Colonic mucosa (tissue), 4 donors: ENCODE data around the gene PODN. TPM values are rescaled to one million over a fixed set of nuclear protein-coding genes. Genes with fewer than 3 reads are reported as not detected.

Source experiments
- DNase-seq: peaks from one replicate; pipeline ENCODE4 v3.0.0-alpha.2; 2020
- H3K27ac ChIP-seq: fragments of 200-600 bp; one replicate; pipeline ENCODE4 v1.8.0; 2021
- H3K27me3 ChIP-seq: fragments of 200-600 bp; one replicate; pipeline ENCODE4 v1.8.0; 2021
- H3K36me3 ChIP-seq: fragments of 200-600 bp; one replicate; pipeline ENCODE4 v1.8.0; 2021
- H3K4me1 ChIP-seq: fragments of 200-600 bp; one replicate; pipeline ENCODE4 v1.8.0; 2021; ENCODE audit warnings: mild to moderate bottlenecking
- H3K4me3 ChIP-seq: fragments of 200-600 bp; one replicate; pipeline ENCODE4 v1.8.0; 2021
- H3K9ac ChIP-seq, 2 donors: one replicate each; pipeline ENCODE4 v1.7.0; 2013; ENCODE audit warnings: control low read depth in 2 of 2, low read depth in 2 of 2, low read length in 2 of 2
- H3K9me3 ChIP-seq: fragments of 200-600 bp; one replicate; pipeline ENCODE4 v1.8.0; 2021
- intact Hi-C: fragments of 100-400 bp; cut with DNase I; formaldehyde crosslinking; loops from one replicate; pipeline ENCODE4 v1.14.1; 2022
- total RNA-seq, 2 donors: library from RNA; stranded (reverse); fragmentation: NEBNext Ultra II Directional in 1 of 2; extraction: Animal tissue kit (Norgen Biotek cat#: 25700) in 1 of 2; gene quantifications; one replicate each; pipeline ENCODE4 v1.2.1, GENCODE V29; 2021
- TF ChIP-seq, protein P1 (sequence below): fragments of 200-600 bp; IDR thresholded peaks from one replicate; pipeline ENCODE4 v1.8.0; 2022; ENCODE audit warnings: antibody characterized with exemption, mild to moderate bottlenecking
- donor health status: healthy.
- donor health status: DM: no; HTN: no; CAD: no.
- donor health status: DM: no; HTN: no; CAD: no.

PODN gene
- total RNA-seq, 2 donors from 2014 or later: 3.2 to 9.1 TPM

DNA sequence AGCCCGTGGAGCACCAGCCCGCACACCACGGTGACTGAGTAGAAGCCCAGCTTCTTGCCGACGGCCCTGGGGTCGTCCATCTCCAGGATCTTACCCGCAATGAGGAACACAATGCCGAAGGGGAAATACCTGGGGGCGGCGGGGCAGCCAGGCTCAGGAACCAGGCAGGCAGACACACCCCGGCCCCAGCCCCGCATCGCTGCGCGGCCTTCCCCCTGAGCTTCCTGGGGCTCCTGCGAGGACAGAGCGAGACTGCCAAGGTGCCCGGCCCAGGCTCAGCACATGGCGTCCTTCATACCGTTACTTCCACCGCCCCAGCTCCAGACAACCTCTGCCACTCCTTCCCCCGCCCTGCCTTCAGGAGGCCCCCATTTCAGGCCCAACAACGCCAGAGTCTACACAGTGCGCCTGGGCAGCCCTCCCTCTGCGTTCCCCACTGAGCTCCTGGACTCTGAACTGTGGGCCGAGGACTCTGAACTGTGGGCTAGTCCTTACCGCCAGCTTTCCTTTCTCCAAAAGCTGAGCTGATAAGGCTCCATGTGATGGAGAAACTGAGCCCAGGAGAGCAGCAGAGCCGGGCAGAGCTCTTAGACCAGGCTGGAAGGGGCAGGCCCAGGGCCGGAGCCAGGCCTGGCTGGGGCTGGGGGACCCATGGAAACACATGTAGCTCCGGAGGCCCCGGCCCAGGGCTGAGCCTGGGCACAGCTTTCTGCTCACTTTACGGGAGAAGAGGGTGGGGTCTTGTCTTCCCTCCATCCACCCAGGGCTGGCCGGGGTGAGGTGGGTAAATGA lies 30.8 kb downstream of the PODN start:
- no peaks in the 10 kb centered on the region for H3K27me3 ChIP-seq
- intact Hi-C loops: no loop called here
- H3K4me1 ChIP-seq: no peaks in the 10 kb centered on the region
- H3K27ac ChIP-seq: no peak overlapping the region
- no peak for DNase-seq
- H3K9ac ChIP-seq: no peak overlapping the region
- no peak overlapping the region for H3K4me3 ChIP-seq
- TF ChIP-seq, protein P1, sequence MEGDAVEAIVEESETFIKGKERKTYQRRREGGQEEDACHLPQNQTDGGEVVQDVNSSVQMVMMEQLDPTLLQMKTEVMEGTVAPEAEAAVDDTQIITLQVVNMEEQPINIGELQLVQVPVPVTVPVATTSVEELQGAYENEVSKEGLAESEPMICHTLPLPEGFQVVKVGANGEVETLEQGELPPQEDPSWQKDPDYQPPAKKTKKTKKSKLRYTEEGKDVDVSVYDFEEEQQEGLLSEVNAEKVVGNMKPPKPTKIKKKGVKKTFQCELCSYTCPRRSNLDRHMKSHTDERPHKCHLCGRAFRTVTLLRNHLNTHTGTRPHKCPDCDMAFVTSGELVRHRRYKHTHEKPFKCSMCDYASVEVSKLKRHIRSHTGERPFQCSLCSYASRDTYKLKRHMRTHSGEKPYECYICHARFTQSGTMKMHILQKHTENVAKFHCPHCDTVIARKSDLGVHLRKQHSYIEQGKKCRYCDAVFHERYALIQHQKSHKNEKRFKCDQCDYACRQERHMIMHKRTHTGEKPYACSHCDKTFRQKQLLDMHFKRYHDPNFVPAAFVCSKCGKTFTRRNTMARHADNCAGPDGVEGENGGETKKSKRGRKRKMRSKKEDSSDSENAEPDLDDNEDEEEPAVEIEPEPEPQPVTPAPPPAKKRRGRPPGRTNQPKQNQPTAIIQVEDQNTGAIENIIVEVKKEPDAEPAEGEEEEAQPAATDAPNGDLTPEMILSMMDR: no peak
- H3K9me3 ChIP-seq: no peaks in the 10 kb centered on the region
- no peaks in the 10 kb centered on the region for H3K36me3 ChIP-seq

DNA sequence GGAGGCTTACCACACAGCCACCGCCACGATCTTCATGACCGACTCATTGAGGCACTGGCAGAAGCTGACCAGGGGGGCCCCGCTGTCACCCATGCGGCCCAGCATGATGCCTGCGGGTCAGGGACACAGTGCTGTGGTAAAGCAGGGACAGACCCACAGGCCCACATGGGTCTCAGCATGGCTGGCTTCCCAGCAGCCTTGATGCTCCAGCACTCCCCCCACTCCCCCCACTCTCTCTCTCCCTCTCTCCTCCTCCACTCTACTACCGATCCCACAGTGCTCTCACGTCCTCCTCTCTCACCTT lies 31.4 kb downstream of the PODN start:
- H3K4me3 ChIP-seq: no peak overlapping the region
- H3K27ac ChIP-seq: no peak overlapping the region
- no peak for DNase-seq
- no peaks in the 10 kb centered on the region for H3K27me3 ChIP-seq
- no peaks in the 10 kb centered on the region for H3K4me1 ChIP-seq
- TF ChIP-seq, protein P1: no peak
- H3K9me3 ChIP-seq: no peaks in the 10 kb centered on the region
- H3K9ac ChIP-seq: no peak overlapping the region
- H3K36me3 ChIP-seq: no peaks in the 10 kb centered on the region
- intact Hi-C loops: no loop called here

DNA sequence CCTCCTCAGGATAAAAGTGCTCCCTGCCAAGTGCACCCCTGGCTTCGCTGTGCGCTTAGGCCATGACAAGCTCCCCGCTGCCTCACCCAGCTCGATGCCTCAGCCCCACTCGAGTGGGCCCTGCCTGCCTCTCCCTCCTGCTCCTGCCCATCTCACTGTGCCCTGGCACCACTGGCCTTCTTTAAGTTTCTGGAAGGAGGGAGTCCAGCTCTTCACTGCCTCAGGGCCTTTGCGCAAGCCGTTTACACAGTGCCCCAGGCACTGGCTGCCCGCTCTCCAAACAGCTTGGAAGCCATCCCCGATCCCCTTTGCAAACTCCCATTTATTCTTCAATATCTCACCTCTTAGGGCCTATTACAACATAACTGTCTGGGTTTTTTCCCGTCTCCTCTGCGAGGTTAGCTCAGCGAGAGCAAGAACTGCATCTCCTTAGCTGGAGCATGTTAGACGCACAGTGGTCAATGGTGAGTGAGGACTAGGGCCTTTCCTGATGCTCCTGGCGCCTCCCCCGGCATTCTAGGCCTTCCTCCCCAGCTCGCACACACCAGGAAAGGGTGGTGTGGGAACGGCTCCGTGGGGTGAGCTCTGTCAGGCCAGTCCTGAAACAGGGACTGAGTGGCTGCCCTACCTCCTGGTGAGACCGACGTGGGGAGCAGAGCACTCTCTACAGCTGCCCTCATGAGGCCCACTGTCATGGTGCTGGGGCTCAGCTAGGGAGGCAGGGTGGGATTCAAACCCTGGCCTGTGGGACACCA lies 31.9 kb downstream of the PODN start:
- no peak overlapping the region for H3K27ac ChIP-seq
- H3K9ac ChIP-seq: no peak overlapping the region
- intact Hi-C loops: no loop called here
- no peak overlapping the region for H3K4me3 ChIP-seq
- DNase-seq: no peak
- no peaks in the 10 kb centered on the region for H3K27me3 ChIP-seq
- TF ChIP-seq, protein P1: no peak
- no peaks in the 10 kb centered on the region for H3K36me3 ChIP-seq
- H3K9me3 ChIP-seq: no peaks in the 10 kb centered on the region
- H3K4me1 ChIP-seq: no peaks in the 10 kb centered on the region

DNA sequence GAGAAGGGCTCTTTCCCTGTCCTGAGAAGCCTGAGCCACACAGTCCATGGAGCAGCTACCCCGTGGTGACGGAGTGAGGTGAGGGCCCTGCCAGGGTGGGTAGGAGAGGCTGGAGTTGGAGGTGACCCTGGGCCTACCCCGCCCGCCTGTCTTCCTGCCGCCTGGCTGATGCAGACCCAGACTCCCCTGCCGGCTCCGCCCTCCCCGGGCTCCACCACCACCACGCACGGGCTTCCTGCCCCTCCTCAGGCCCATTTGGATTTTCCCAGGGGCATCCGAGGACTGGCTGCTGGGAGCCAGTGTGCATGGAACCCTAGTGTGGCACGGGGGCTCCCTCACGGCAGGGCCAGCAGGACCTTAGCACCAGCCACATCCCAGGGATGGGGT lies 32.5 kb downstream of the PODN start:
- no peaks in the 10 kb centered on the region for H3K36me3 ChIP-seq
- DNase-seq: no peak
- no peaks in the 10 kb centered on the region for H3K9me3 ChIP-seq
- H3K9ac ChIP-seq: no peak overlapping the region
- TF ChIP-seq, protein P1: no peak
- H3K4me3 ChIP-seq: no peak overlapping the region
- intact Hi-C loops: no loop called here
- no peaks in the 10 kb centered on the region for H3K27me3 ChIP-seq
- H3K27ac ChIP-seq: no peak overlapping the region
- H3K4me1 ChIP-seq: no peaks in the 10 kb centered on the region

DNA sequence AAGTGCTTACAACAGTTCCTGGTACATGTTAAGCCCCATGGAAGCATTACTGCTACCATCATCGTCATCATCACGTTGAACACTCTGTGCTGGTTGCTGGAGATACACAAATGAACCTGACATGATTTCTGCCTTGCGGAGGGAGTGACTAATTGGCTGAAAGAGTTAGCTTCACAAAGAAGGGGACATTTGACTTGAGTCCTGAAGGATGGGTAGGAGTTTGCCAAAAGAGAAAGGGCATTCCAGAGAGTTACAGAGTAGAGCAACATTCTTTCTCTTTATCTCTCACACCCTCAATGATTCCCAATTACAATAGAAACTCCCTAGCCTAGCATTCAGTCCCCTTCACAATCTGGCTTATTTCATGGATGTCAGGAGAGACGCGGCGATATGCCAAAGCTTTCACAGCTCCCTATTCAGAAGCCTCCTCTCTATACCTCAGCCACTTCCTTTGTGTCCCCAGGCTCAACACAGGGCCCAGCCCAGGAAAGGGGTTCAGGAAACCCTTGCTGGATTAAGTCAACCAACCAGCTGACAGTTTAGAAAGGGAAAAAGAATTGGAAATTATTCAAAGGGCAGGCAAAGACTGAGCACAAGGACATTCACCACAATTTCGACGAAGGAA lies 42.4 kb downstream of the PODN start:
- Histone ChIP-seq H3K27me3 (no peaks in the 10 kb centered on the region), H3K36me3 (no peaks in the 10 kb centered on the region), H3K4me1 (no peaks in the 10 kb centered on the region), H3K4me3 (no peak overlapping the region), H3K27ac (no peak overlapping the region), H3K9me3 (no peaks in the 10 kb centered on the region), H3K9ac (no peak overlapping the region)
- TF ChIP-seq, protein P1: no peak
- no peak for DNase-seq
- intact Hi-C loops: no loop called here
